HepG2 (cell line): ENCODE measurements around the gene YEATS4. TPM values are rescaled to one million over a fixed set of nuclear protein-coding genes. Genes with fewer than 3 reads are reported as not detected.

Source experiments
- ATAC-seq: fragments of 200-7000 bp; cut with Tn5 transposase; 3 replicates; pipeline ENCODE4 v1.9.1; 2020; ENCODE audit warnings: mild to moderate bottlenecking, moderate library complexity
- BruUV-seq: library from RNA; stranded (reverse); fragments of 400-500 nt; replicated peaks from 2 replicates; lab custom pipeline; 2021; lab: Mats Ljungman, UMichigan
- CTCF ChIA-PET: fragments of 300-600 bp; formaldehyde crosslinking; extraction: SDS; loops from one replicate; lab custom pipeline; 2021; ENCODE audit warnings: low total read pairs, inconsistent platforms, low intra/inter-chr PET ratio; lab: Yijun Ruan, JAX
- POLR2A ChIA-PET: fragments of 350-600 bp; sonication (Branson Sonifier 250); formaldehyde crosslinking; loops from one replicate; lab custom pipeline; 2020; ENCODE audit warnings: antibody characterized with exemption, inconsistent platforms; lab: Yijun Ruan, JAX
- DNase-seq: peaks from one replicate; pipeline ENCODE4 v3.0.0-alpha.2; 2015; ENCODE audit warnings: low spot score
- FAIRE-seq: peaks from 3 replicates; lab custom pipeline; 2011; peaks lifted over from hg19 to GRCh38; lab: Jason Lieb, UNC
- H2AFZ ChIP-seq: one replicate; pipeline ENCODE4 v1.6.1; 2011; ENCODE audit warnings: low read length, inconsistent platforms
- H3K27ac ChIP-seq: fragments of 300-600 bp; 3 replicates; pipeline ENCODE4 v1.8.0; 2011; ENCODE audit warnings: mixed run types, mild to moderate bottlenecking, mixed read lengths, low read length, inconsistent platforms; ENCODE audit not compliant: insufficient read depth; ENCODE audit errors: extremely low read length
- H3K27me3 ChIP-seq, 2 experiments: fragments of 200-600 bp in 1 of 2; 2 replicates in 1 of 2; 3 replicates in 1 of 2; pipeline versions ENCODE4 v1.6.0 to v1.8.0; 2011; ENCODE audit warnings: low read length in 2 of 2, mild to moderate bottlenecking in 2 of 2, moderate library complexity in 2 of 2, inconsistent platforms in 1 of 2; ENCODE audit not compliant: insufficient read depth in 2 of 2, control insufficient read depth in 1 of 2
- H3K36me3 ChIP-seq, 2 experiments: fragments of 200-600 bp in 1 of 2; replicated peaks in 1 of 2; 2 replicates in 1 of 2; 3 replicates in 1 of 2; pipeline versions ENCODE4 v1.5.1 to v1.8.0; 2011; ENCODE audit warnings: low read length in 2 of 2, inconsistent platforms in 1 of 2; ENCODE audit not compliant: insufficient read depth in 2 of 2, control insufficient read depth in 1 of 2
- H3K4me1 ChIP-seq: 2 replicates; pipeline ENCODE4 v1.5.1; 2012; ENCODE audit warnings: low read length, inconsistent platforms; ENCODE audit not compliant: insufficient read depth
- H3K4me2 ChIP-seq: 2 replicates; pipeline ENCODE4 v1.6.0; 2011; ENCODE audit warnings: low read depth, low read length, inconsistent platforms
- H3K4me3 ChIP-seq, 3 experiments: fragments of 200-600 bp in 1 of 3; sonication (generic), shearing (Covaris generic) in 1 of 3; replicated peaks in 1 of 3; 2 replicates each; pipeline ENCODE4 v1.5.1; 2011 to 2016; ENCODE audit warnings: low read length in 3 of 3, inconsistent platforms in 2 of 3, low read depth in 2 of 3, mild to moderate bottlenecking in 2 of 3, control low read depth in 1 of 3, mixed read lengths in 1 of 3; ENCODE audit not compliant: insufficient read depth in 1 of 3
- H3K79me2 ChIP-seq: one replicate; pipeline ENCODE4 v1.6.1; 2011; ENCODE audit warnings: low read length, inconsistent platforms; ENCODE audit not compliant: insufficient read depth
- H3K9ac ChIP-seq: 2 replicates; pipeline ENCODE4 v1.6.0; 2011; ENCODE audit warnings: mild to moderate bottlenecking, low read depth, low read length, inconsistent platforms; ENCODE audit not compliant: insufficient read depth
- H3K9me3 ChIP-seq: 2 replicates; pipeline ENCODE4 v1.5.1; 2012; ENCODE audit warnings: mild to moderate bottlenecking, low read length
- H4K20me1 ChIP-seq: 2 replicates; pipeline ENCODE4 v1.6.0; 2011; ENCODE audit warnings: inconsistent platforms, mild to moderate bottlenecking, low read length, moderate library complexity; ENCODE audit not compliant: insufficient read depth
- AGO2 ChIP-seq: fragments of 200-400 bp; formaldehyde crosslinking; optimal IDR thresholded peaks from 2 replicates; pipeline ENCODE3; 2017; ENCODE audit warnings: mild to moderate bottlenecking, low read depth, low read length, moderate library complexity
- AKNA ChIP-seq: sonication (generic); formaldehyde crosslinking; IDR thresholded peaks from 2 replicates; pipeline ENCODE4 v1.4.0; 2020; ENCODE audit warnings: missing genetic modification reagents, borderline replicate concordance
- KLF16 ChIP-seq, 2 experiments: sonication (generic) in 1 of 2; formaldehyde crosslinking in 1 of 2; IDR thresholded peaks; 2 replicates each; pipeline versions ENCODE4 v1.6.1 to v1.8.0; 2016 to 2023; ENCODE audit warnings: missing genetic modification reagents in 2 of 2, missing compliant biosample characterization in 1 of 2
- MAZ ChIP-seq, 2 experiments: sonication (generic) in 1 of 2; formaldehyde crosslinking in 1 of 2; IDR thresholded peaks; 2 replicates each; pipeline versions ENCODE4 v1.5.0 to v1.6.1; 2012 to 2020; ENCODE audit warnings: low read depth in 2 of 2, mild to moderate bottlenecking in 2 of 2, borderline replicate concordance in 1 of 2, improper control_type of control experiment in 1 of 2, low read length in 1 of 2, missing genetic modification reagents in 1 of 2, moderate library complexity in 1 of 2
- MBD4 ChIP-seq: IDR thresholded peaks from 2 replicates; pipeline ENCODE4 v1.6.1; 2012; ENCODE audit warnings: low read length, inconsistent platforms, borderline replicate concordance
- MLX ChIP-seq: IDR thresholded peaks from 2 replicates; pipeline ENCODE4 v1.6.1; 2016
- POLR2AphosphoS5 ChIP-seq: IDR thresholded peaks from 2 replicates; pipeline ENCODE4 v1.6.1; 2012; ENCODE audit warnings: low read depth, low read length
- RBFOX2 ChIP-seq: fragments of 200-400 bp; formaldehyde crosslinking; IDR thresholded peaks from 2 replicates; pipeline ENCODE4 v1.6.1; 2017; ENCODE audit warnings: low read depth, mild to moderate bottlenecking, low read length
- RBM22 ChIP-seq: fragments of 200-400 bp; formaldehyde crosslinking; optimal IDR thresholded peaks from 2 replicates; pipeline ENCODE3; 2017; ENCODE audit warnings: mild to moderate bottlenecking, low read length, moderate library complexity
- SP2 ChIP-seq: sonication (generic); formaldehyde crosslinking; IDR thresholded peaks from 2 replicates; pipeline ENCODE4 v1.5.1; 2020; ENCODE audit warnings: mild to moderate bottlenecking, missing genetic modification reagents
- SSRP1 ChIP-seq: IDR thresholded peaks from 2 replicates; pipeline ENCODE4 v1.6.1; 2016; ENCODE audit warnings: control low read depth
- ZBTB20 ChIP-seq: sonication (generic); formaldehyde crosslinking; IDR thresholded peaks from 2 replicates; pipeline ENCODE4 v1.8.1; 2023; ENCODE audit warnings: missing genetic modification reagents, low read depth, mild to moderate bottlenecking, borderline replicate concordance
- ZKSCAN5 ChIP-seq: sonication (generic); formaldehyde crosslinking; IDR thresholded peaks from 2 replicates; pipeline ENCODE4 v1.5.1; 2020; ENCODE audit warnings: mild to moderate bottlenecking, missing genetic modification reagents
- WGBS: methylation state at CpG from one replicate; pipeline ENCODE4 v1.1.6; 2017; ENCODE audit warnings: low lambda C conversion rate; 5-methylcytosine and 5-hydroxymethylcytosine counted together
- in situ Hi-C: cut with HindIII; loops from 2 replicates; pipeline ENCODE4 v1.10.0; 2017; ENCODE audit warnings: low pct_unique_long_range_greater_than_20kb; ENCODE audit not compliant: extremely low pct_ligation_motif_present
- intact Hi-C: fragments of 100-400 bp; cut with micrococcal nuclease; formaldehyde crosslinking; loops from one replicate; pipeline ENCODE4 v1.10.0; 2022; ENCODE audit not compliant: unreplicated experiment
- polyA plus RNA-seq, 8 experiments: library from polyadenylated mRNA; depleted of rRNA in 3 of 8; stranded (reverse) in 7 of 8; unstranded in 1 of 8; fragments of >200 nt; fragmentation: Illumina TruSeq in 4 of 8; extraction: Trizol in 4 of 8; gene quantifications; 2 replicates each; pipeline versions ENCODE4 v1.2.1 to v1.2.3, GENCODE V29; 2011 to 2016; ENCODE audit warnings: low read depth in 4 of 8, missing spikeins in 1 of 8, mixed read lengths in 1 of 8; ENCODE audit not compliant: insufficient read depth in 1 of 8
- total RNA-seq, 5 experiments: library from RNA; depleted of rRNA; stranded (reverse); fragments of >200 nt; fragmentation: Illumina TruSeq; extraction: Trizol; gene quantifications; 2 replicates each; pipeline ENCODE4 v1.2.3, GENCODE V29; 2016; ENCODE audit warnings: low read depth in 1 of 5

YEATS4 gene
- total and polyA plus RNA-seq, 2 of the 13 experiments (the other 11 are each of a cell fraction or from before 2014, with no cell fraction given), result 16.8 to 45.0 TPM

- ChIA-PET POLR2A (interaction anchor here (1.0 to 6.6 kb wide), 2 partner anchors 18 to 233 kb away, joined by 3 to 229 read pairs; partner anchors contain the start of gene CCT2), CTCF (no interaction called here)
- H3K27ac ChIP-seq, result no peak overlapping the region
- peaks cover 36% of the 10 kb centered on the region for H3K4me1 ChIP-seq
- 95% methylated on average over 5 of the region's 5 CpGs for WGBS
- no peak overlapping the region for H3K9ac ChIP-seq
- H3K36me3 ChIP-seq, result peaks cover 0 to 16% of the 10 kb centered on the region in 2 experiments; a peak in 2 of 5 replicates
- no peak overlapping the region for H3K4me3 ChIP-seq
- no peaks in the 10 kb centered on the region; a peak in 1 of 5 replicates for H3K27me3 ChIP-seq
- intact Hi-C loops, result no loop called here
- in situ Hi-C loops, result loop anchor here (10.0 kb wide), 1 partner anchor 58 kb away; no protein-coding TSS in a partner anchor
- H4K20me1 ChIP-seq, result peaks cover 21% of the 10 kb centered on the region
- no TSS peak for BruUV-seq
- no peak for FAIRE-seq
- ATAC-seq, result no peak
- no peak for DNase-seq
- H2AFZ ChIP-seq, result no peak overlapping the region
- TF ChIP-seq RBFOX2 (peak; percentile 69), RBM22 (peak; percentile 9), POLR2AphosphoS5 (peak; percentile 49), ZKSCAN5 (CRISPR knock-in tag) (no peak), MBD4 (0 out of 2 replicates have a peak, but pooled peaks have one; percentile 1), SSRP1 (CRISPR knock-in tag) (0 out of 2 replicates have a peak, but pooled peaks have one; percentile 9), AGO2 (peak; percentile 22), SP2 (CRISPR knock-in tag) (no peak)
- no peaks in the 10 kb centered on the region for H3K9me3 ChIP-seq
- H3K4me2 ChIP-seq, result no peak overlapping the region
- H3K79me2 ChIP-seq, result peaks cover 40% of the 10 kb centered on the region
These were observed 6.6 kb upstream of the YEATS4 start for GRCh38 chr12:69352904-69353303.

GRCh38 chr12:69354172-69354555 is 5.4 kb upstream of the YEATS4 start:
- ATAC-seq (no peak), DNase-seq (no peak), FAIRE-seq (no peak)
- Histone ChIP-seq H3K79me2 (peaks cover 28% of the 10 kb centered on the region), H3K27ac (peak overlapping the region; percentile 37), H3K9ac (no peak overlapping the region), H3K9me3 (no peaks in the 10 kb centered on the region), H3K4me3 (no peak overlapping the region), H4K20me1 (peaks cover 21% of the 10 kb centered on the region), H2AFZ (no peak overlapping the region), H3K4me2 (no peak overlapping the region), H3K4me1 (peaks cover 47% of the 10 kb centered on the region), H3K36me3 (peaks cover 0 to 16% of the 10 kb centered on the region in 2 experiments; a peak in 2 of 5 replicates), H3K27me3 (no peaks in the 10 kb centered on the region; a peak in 1 of 5 replicates)
- BruUV-seq, result no TSS peak
- CTCF ChIA-PET, result no interaction called here
- 100% methylated on average over 1 of the region's 1 CpG for WGBS
- POLR2A ChIA-PET, result interaction anchor here (1.4 kb wide), 1 partner anchor 22 kb away, joined by 16 read pairs; no protein-coding TSS in a partner anchor
- intact Hi-C loops (no loop called here), in situ Hi-C loops (loop anchor here (10.0 kb wide), 1 partner anchor 59 kb away; no protein-coding TSS in a partner anchor)
- TF ChIP-seq AKNA (CRISPR knock-in tag) (no peak), MLX (CRISPR knock-in tag) (no peak), KLF16 (CRISPR knock-in tag; IDR thresholded peaks at IDR 0.05) (no peak), ZBTB20 (CRISPR knock-in tag) (no peak), MAZ (IDR thresholded peaks at IDR 0.05; ENCODE audit: borderline replicate concordance, low read depth, low read length) (no peak), MAZ (CRISPR knock-in tag; IDR thresholded peaks at IDR 0.05; ENCODE audit: low read depth) (no peak)
